Measurements from ENCODE around the gene CUBN. TPM values are rescaled to one million over a fixed set of nuclear protein-coding genes. Genes with fewer than 3 reads are reported as not detected.

The CUBN gene
- polyA plus RNA-seq, 2 of the 4 experiments (the other 2 are of a cell fraction) = 0.08 to 0.28 TPM

GRCh38 chr10:17024461-17024860 lies 105.2 kb downstream of the CUBN start (continued):
- no peak for TF ChIP-seq RAD21 (conservative IDR thresholded peaks at IDR 0.05 in 1 of 2, IDR thresholded peaks at IDR 0.05 in 1 of 2)
- TF ChIP-seq MYC (IDR thresholded peaks at IDR 0.05; ENCODE audit: borderline replicate concordance, low read length) = no peak
- TF ChIP-seq CBX2 (IDR thresholded peaks at IDR 0.05; ENCODE audit: borderline replicate concordance, low read depth) = no peak
- TF ChIP-seq NPAS2 (CRISPR knock-in tag; IDR thresholded peaks at IDR 0.05; ENCODE audit: borderline replicate concordance) = no peak
- TF ChIP-seq FOSB (CRISPR knock-in tag; IDR thresholded peaks at IDR 0.05) = no peak

DNA sequence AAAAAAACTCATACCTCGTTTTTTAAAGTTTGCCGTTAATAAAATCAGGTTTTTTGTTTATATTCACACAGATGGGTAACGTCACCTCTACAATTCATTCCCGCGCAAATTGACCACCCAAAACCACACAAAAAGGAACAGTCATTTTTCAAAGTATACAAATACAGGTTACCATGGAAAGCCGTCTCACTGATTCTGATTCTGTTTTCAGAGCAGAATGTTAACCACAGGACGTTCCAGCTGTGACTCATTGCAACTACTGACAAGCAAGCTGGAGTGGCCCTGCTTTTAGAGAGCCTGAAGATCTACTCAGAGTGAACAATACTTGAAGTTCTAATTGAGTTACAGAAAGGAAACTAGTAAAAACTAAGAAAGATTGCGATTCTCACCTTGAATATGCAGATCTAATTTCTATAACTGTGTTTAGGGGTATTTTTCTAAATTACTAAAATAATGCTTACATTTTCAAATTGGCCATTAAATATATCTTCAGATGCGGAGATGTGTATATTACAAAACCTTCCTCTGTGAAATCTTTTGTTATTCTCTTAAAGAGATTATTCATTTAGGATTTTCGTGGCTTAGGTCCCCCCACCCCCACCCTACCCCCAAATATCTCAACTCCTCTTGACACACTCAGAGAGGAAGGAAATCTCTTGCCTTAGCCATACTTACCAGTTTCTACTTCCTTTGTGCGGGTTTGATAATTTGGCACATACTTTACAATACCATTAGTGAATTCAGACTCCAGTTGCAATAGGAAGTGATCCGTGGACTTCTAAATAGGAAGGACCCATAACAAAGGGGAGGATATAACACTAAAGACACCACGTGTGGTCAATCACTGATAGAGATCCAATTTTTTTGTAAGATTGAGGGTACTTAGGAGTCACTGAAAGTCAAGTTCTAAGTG lies 106.0 kb downstream of the CUBN start:
- peak; percentile 52 to 71 for DNase-seq (ENCODE audit: low read depth in 1 of 2, low spot score in 1 of 2)
- POLR2A ChIA-PET = no interaction called here
- no peak overlapping the region for H3K4me3 ChIP-seq
- peak overlapping the region; percentile 23 for H3K4me2 ChIP-seq
- CTCF ChIA-PET = interaction anchor here (1.3 kb wide), 1 partner anchor 24 kb away, joined by 3 read pairs; no protein-coding TSS in a partner anchor
- no peak for FAIRE-seq
- H3K27ac ChIP-seq = no peak overlapping the region; a peak in 1 of 6 replicates
- TF ChIP-seq, protein P1, sequence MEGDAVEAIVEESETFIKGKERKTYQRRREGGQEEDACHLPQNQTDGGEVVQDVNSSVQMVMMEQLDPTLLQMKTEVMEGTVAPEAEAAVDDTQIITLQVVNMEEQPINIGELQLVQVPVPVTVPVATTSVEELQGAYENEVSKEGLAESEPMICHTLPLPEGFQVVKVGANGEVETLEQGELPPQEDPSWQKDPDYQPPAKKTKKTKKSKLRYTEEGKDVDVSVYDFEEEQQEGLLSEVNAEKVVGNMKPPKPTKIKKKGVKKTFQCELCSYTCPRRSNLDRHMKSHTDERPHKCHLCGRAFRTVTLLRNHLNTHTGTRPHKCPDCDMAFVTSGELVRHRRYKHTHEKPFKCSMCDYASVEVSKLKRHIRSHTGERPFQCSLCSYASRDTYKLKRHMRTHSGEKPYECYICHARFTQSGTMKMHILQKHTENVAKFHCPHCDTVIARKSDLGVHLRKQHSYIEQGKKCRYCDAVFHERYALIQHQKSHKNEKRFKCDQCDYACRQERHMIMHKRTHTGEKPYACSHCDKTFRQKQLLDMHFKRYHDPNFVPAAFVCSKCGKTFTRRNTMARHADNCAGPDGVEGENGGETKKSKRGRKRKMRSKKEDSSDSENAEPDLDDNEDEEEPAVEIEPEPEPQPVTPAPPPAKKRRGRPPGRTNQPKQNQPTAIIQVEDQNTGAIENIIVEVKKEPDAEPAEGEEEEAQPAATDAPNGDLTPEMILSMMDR (IDR thresholded peaks at IDR 0.05) = no peak
- no peak for TF ChIP-seq FOSL2 (IDR thresholded peaks at IDR 0.05)
- peak; percentile 62 for TF ChIP-seq FOSL2 (CRISPR knock-in tag; IDR thresholded peaks at IDR 0.05)
- peak; percentile 92 to 94 for ATAC-seq
- 49% methylated on average over 13 of the region's 13 CpGs for WGBS (ENCODE audit: missing lambda C conversion rate)
- H3K4me1 ChIP-seq = peaks cover 4% of the 10 kb centered on the region; the same call in 1 of the 3 replicates
- H3K9me3 ChIP-seq = no peaks in the 10 kb centered on the region

DNA sequence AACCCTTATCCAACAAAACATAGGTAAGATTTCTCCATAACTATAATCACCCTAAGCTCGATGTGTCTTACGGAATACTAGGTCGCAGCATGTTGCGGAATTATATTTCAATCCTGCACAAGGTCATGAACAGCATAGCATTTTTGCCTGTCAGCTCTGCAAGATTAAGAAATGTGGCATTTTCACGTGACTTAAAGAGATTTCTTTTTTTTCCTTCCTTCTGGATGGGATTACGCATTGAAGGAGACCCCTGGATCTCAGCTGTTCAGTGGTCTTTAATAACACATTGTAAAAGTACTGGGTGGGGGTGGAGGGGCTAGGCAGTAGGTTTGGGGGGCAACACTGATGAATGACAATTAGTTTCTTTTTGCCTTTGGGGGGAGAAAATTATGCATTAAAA lies 106.7 kb downstream of the CUBN start:
- H3K4me1 ChIP-seq = peaks cover 4% of the 10 kb centered on the region; the same call in 1 of the 3 replicates
- H3K4me3 ChIP-seq = no peak overlapping the region
- CTCF ChIA-PET = interaction anchor here (1.3 kb wide), 1 partner anchor 25 kb away, joined by 3 read pairs; no protein-coding TSS in a partner anchor
- no peak for FAIRE-seq
- no peak for DNase-seq (ENCODE audit: low read depth in 1 of 2, low spot score in 1 of 2)
- no peak for TF ChIP-seq NR3C1 (IDR thresholded peaks at IDR 0.05)
- no peak for TF ChIP-seq ATOH8 (CRISPR knock-in tag; IDR thresholded peaks at IDR 0.05; ENCODE audit: low read depth)
- no peak for TF ChIP-seq KDM1A (IDR thresholded peaks at IDR 0.05; ENCODE audit: low read depth)
- no peak for TF ChIP-seq PHF8 (IDR thresholded peaks at IDR 0.05; ENCODE audit: borderline replicate concordance, low read depth)
- TF ChIP-seq CHD2 (IDR thresholded peaks at IDR 0.05; ENCODE audit: low read length, partially characterized antibody) = no peak
- TF ChIP-seq POLR2AphosphoS2 (conservative IDR thresholded peaks at IDR 0.05; ENCODE audit: low read length) = no peak
- TF ChIP-seq HEYL (CRISPR knock-in tag; IDR thresholded peaks at IDR 0.05) = no peak
- no peak for TF ChIP-seq MYC (IDR thresholded peaks at IDR 0.05; ENCODE audit: borderline replicate concordance, low read length)
- no peak for TF ChIP-seq RARB (CRISPR knock-in tag; IDR thresholded peaks at IDR 0.05)
- TF ChIP-seq KDM5A (IDR thresholded peaks at IDR 0.05) = no peak
- TF ChIP-seq, protein P2, sequence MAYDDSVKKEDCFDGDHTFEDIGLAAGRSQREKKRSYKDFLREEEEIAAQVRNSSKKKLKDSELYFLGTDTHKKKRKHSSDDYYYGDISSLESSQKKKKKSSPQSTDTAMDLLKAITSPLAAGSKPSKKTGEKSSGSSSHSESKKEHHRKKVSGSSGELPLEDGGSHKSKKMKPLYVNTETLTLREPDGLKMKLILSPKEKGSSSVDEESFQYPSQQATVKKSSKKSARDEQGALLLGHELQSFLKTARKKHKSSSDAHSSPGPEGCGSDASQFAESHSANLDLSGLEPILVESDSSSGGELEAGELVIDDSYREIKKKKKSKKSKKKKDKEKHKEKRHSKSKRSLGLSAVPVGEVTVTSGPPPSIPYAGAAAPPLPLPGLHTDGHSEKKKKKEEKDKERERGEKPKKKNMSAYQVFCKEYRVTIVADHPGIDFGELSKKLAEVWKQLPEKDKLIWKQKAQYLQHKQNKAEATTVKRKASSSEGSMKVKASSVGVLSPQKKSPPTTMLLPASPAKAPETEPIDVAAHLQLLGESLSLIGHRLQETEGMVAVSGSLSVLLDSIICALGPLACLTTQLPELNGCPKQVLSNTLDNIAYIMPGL (CRISPR knock-in tag; IDR thresholded peaks at IDR 0.05; ENCODE audit: borderline replicate concordance) = no peak
- no peak for TF ChIP-seq JUNB (IDR thresholded peaks at IDR 0.05)
- TF ChIP-seq NPAS2 (CRISPR knock-in tag; IDR thresholded peaks at IDR 0.05; ENCODE audit: borderline replicate concordance) = no peak
- no peak overlapping the region for H3K27ac ChIP-seq
- ATAC-seq = no peak
- no peaks in the 10 kb centered on the region for H3K9me3 ChIP-seq
- POLR2A ChIA-PET = no interaction called here
- peak overlapping the region; percentile 23; the same call in 2 of the 3 replicates for H3K4me2 ChIP-seq
- 92% methylated on average over 6 of the region's 6 CpGs for WGBS (ENCODE audit: missing lambda C conversion rate)
